Endodermal cell (in vitro differentiated cells): ENCODE measurements around the gene TAS2R19. TPM values are rescaled to one million over a fixed set of nuclear protein-coding genes. Genes with fewer than 3 reads are reported as not detected.
"Not testable (repeated sequence)": the region's sequence is repeated elsewhere in the genome, so short reads cannot be mapped to it uniquely, and the experiment has no call there.

ENCODE experiments used
- DNase-seq: peaks from one replicate; pipeline ENCODE4 v3.0.0-alpha.2; 2017
- H3K27ac ChIP-seq: 2 replicates; pipeline ENCODE4 v1.5.1; 2013; ENCODE audit warnings: mild to moderate bottlenecking, low read depth, low read length, moderate library complexity
- H3K27me3 ChIP-seq: 2 replicates; pipeline ENCODE4 v1.6.1; 2013; ENCODE audit warnings: mild to moderate bottlenecking, low read length, moderate library complexity; ENCODE audit not compliant: insufficient read depth, control insufficient read depth, poor library complexity, severe bottlenecking
- H3K36me3 ChIP-seq: 2 replicates; pipeline ENCODE4 v1.7.0; 2013; ENCODE audit warnings: mild to moderate bottlenecking, low read length, moderate library complexity; ENCODE audit not compliant: control insufficient read depth, insufficient read depth
- H3K4me1 ChIP-seq: one replicate; pipeline ENCODE4 v1.7.0; 2013; ENCODE audit warnings: low read length; ENCODE audit not compliant: control insufficient read depth, insufficient read depth
- H3K4me3 ChIP-seq: 2 replicates; pipeline ENCODE4 v1.5.1; 2013; ENCODE audit warnings: mild to moderate bottlenecking, low read length, moderate library complexity
- H3K9ac ChIP-seq: 2 replicates; pipeline ENCODE4 v1.6.1; 2013; ENCODE audit warnings: mild to moderate bottlenecking, low read length, moderate library complexity; ENCODE audit not compliant: poor library complexity, severe bottlenecking; ENCODE audit errors: extremely low read depth
- H3K9me3 ChIP-seq: 2 replicates; pipeline ENCODE4 v1.6.1; 2013; ENCODE audit warnings: mild to moderate bottlenecking, low read length, moderate library complexity; ENCODE audit not compliant: control insufficient read depth
- H3K27ac Mint-ChIP-seq: 2 replicates; pipeline ENCODE4 v1.8.0; 2020; ENCODE audit warnings: mixed read lengths
- H3K27me3 Mint-ChIP-seq: 2 replicates; pipeline ENCODE4 v1.8.0; 2021; ENCODE audit warnings: mild to moderate bottlenecking, mixed read lengths; ENCODE audit not compliant: insufficient read depth
- H3K36me3 Mint-ChIP-seq: 2 replicates; pipeline ENCODE4 v1.8.0; 2020; ENCODE audit warnings: low read depth, mixed read lengths
- H3K4me1 Mint-ChIP-seq: 2 replicates; pipeline ENCODE4 v1.8.0; 2020; ENCODE audit warnings: mixed read lengths
- H3K4me3 Mint-ChIP-seq: 2 replicates; pipeline ENCODE4 v1.8.0; 2020; ENCODE audit warnings: mild to moderate bottlenecking, moderate library complexity, mixed read lengths
- H3K9me3 Mint-ChIP-seq: 2 replicates; pipeline ENCODE4 v1.8.0; 2020; ENCODE audit warnings: mild to moderate bottlenecking, mixed read lengths
- CTCF ChIP-seq: fragments of 200-600 bp; sonication (generic); conservative IDR thresholded peaks from 2 replicates; pipeline ENCODE4 v1.5.0; 2021; ENCODE audit warnings: antibody characterized with exemption, mild to moderate bottlenecking
- WGBS, 2 experiments: methylation state at CpG; one replicate each; pipeline versions ENCODE4 v1.1.5 to v1.1.7; 2013; ENCODE audit warnings: missing lambda C conversion rate in 2 of 2, mixed read lengths in 1 of 2; ENCODE audit not compliant: insufficient coverage in 1 of 2, insufficient read length in 1 of 2; 5-methylcytosine and 5-hydroxymethylcytosine counted together
- total RNA-seq, 2 donors: library from RNA; stranded (reverse); fragmentation: NEBNext Ultra II Directional in 1 of 2; extraction: Animal tissue kit (Norgen Biotek cat#: 25700) in 1 of 2; gene quantifications; 2 replicates in 1 of 2; 3 replicates in 1 of 2; pipeline ENCODE4 v1.2.1, GENCODE V29; 2021

TAS2R19 gene
- total RNA-seq, 2 donors from 2014 or later: 3.1 to 11.3 TPM

GRCh38 chr12:11059041-11059440 lies 36.6 kb upstream of the TAS2R19 start:
- Mint-ChIP-seq H3K4me1 (peaks cover 12% of the 10 kb centered on the region), H3K4me3 (no peak overlapping the region), H3K27ac (no peak overlapping the region), H3K27me3 (no peaks in the 10 kb centered on the region), H3K36me3 (peaks cover 23% of the 10 kb centered on the region), H3K9me3 (peaks cover 7% of the 10 kb centered on the region)
- Histone ChIP-seq H3K27ac (no peak overlapping the region), H3K9me3 (peaks cover 9% of the 10 kb centered on the region), H3K27me3 (no peaks in the 10 kb centered on the region), H3K36me3 (no peaks in the 10 kb centered on the region), H3K4me3 (no peak overlapping the region), H3K9ac (no peak overlapping the region), H3K4me1 (no peaks in the 10 kb centered on the region)
- WGBS, 2 experiments: 97% methylated on average over 3 of the region's 3 CpGs; no CpG with 5 or more reads in 1 of the 2 experiments
- TF ChIP-seq CTCF: no peak
- DNase-seq: no peak

- H3K27me3 Mint-ChIP-seq: no peaks in the 10 kb centered on the region
- H3K36me3 Mint-ChIP-seq: peaks cover 56% of the 10 kb centered on the region
- WGBS, 2 experiments: 87 to 95% methylated on average over 2 of the region's 2 CpGs
- Histone ChIP-seq H3K36me3 (peaks cover 6% of the 10 kb centered on the region), H3K9me3 (peaks cover 44% of the 10 kb centered on the region), H3K4me3 (no peak overlapping the region), H3K9ac (no peak overlapping the region), H3K27me3 (no peaks in the 10 kb centered on the region), H3K4me1 (no peaks in the 10 kb centered on the region), H3K27ac (no peak overlapping the region)
- H3K4me3 Mint-ChIP-seq: no peak overlapping the region
- H3K4me1 Mint-ChIP-seq: no peaks in the 10 kb centered on the region
- H3K27ac Mint-ChIP-seq: no peak overlapping the region
- peaks cover 43% of the 10 kb centered on the region for H3K9me3 Mint-ChIP-seq
- TF ChIP-seq CTCF: no peak
- DNase-seq: no peak
Measured at GRCh38 chr12:11055306-11055705, 32.9 kb upstream of the TAS2R19 start.

- peaks cover 58% of the 10 kb centered on the region for H3K9me3 Mint-ChIP-seq
Measured at GRCh38 chr12:11049806-11050531, 27.5 kb upstream of the TAS2R19 start.

GRCh38 chr12:11041366-11041765 lies 18.9 kb upstream of the TAS2R19 start:
- not testable (repeated sequence) for H3K9me3 ChIP-seq, H3K27ac Mint-ChIP-seq

More at GRCh38 chr12:11049806-11050531, 27.5 kb upstream of the TAS2R19 start:
- H3K36me3 ChIP-seq: peaks cover 45% of the 10 kb centered on the region
- H3K4me1 Mint-ChIP-seq, H3K4me1 ChIP-seq, H3K27me3 ChIP-seq, H3K27ac ChIP-seq, DNase-seq, H3K27me3 Mint-ChIP-seq, H3K9ac ChIP-seq, H3K4me3 Mint-ChIP-seq, H3K27ac Mint-ChIP-seq: not testable (repeated sequence)
- H3K36me3 Mint-ChIP-seq: peaks cover 81% of the 10 kb centered on the region
- H3K9me3 ChIP-seq: peaks cover 63% of the 10 kb centered on the region
- H3K4me3 ChIP-seq: peak overlapping the region; percentile 6
- WGBS, 2 experiments: 86 to 95% methylated on average over 5 to 7 of the region's 7 CpGs

More at GRCh38 chr12:11041366-11041765, 18.9 kb upstream of the TAS2R19 start:
- H3K4me3 Mint-ChIP-seq, DNase-seq, H3K27me3 Mint-ChIP-seq, H3K27ac ChIP-seq, H3K4me1 ChIP-seq, H3K9me3 Mint-ChIP-seq, H3K4me3 ChIP-seq, H3K9ac ChIP-seq, H3K27me3 ChIP-seq: not testable (repeated sequence)
- peaks cover 12% of the 10 kb centered on the region for H3K4me1 Mint-ChIP-seq
- peaks cover 68% of the 10 kb centered on the region for H3K36me3 Mint-ChIP-seq
- WGBS, 2 experiments: 95 to 100% methylated on average over 1 of the region's 2 CpGs
- peaks cover 24% of the 10 kb centered on the region for H3K36me3 ChIP-seq
